ENCODE data around the gene ARHGEF18.

Gene ARHGEF18

DNA sequence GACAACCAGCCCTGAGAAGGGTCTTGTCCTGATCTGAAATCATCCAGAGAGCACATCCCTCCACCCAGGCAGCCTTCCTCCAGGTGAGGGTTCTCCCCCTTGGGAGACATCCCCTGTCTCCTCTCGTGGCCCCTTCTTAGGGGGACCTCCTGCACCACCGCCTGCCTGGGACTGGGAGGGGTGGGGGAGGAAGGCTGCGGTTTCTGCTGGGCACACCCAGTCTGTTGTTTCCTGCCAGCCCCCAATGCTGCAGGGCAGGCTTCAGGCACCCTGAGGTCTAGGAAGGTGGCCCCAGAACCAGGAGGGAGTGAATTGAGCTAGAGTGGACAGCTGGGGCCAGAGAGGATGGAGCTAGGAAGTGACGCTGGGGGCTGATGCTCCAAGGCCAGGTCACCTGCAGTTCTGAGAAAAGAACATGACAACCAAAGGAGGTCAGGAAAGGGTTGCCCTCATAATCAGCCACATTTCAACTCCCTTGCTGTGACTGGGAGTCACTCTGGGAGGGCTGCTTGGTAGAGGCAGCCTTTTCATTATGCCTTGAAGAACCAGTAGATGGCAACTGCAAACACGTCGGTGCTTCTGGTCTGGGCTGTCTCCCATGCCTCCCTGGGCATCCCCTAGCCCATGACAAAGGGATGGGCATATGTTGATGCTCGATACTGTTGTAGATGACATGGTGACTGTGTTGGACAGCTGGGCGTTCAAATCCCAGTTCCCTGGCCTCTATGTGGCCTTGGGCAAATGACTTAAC, 1.4 kb downstream of the ARHGEF18 start:
- Histone ChIP-seq H3K36me3 (ENCODE audit: insufficient read depth) (no peaks in the 10 kb centered on the region), H3K4me3 (IDR thresholded peaks at IDR 0.05; ENCODE audit: insufficient read depth, low read depth, low read length) (no peak overlapping the region), H2AFZ (ENCODE audit: low read depth) (no peak overlapping the region), H3K9ac (no peak overlapping the region), H3K27me3 (ENCODE audit: insufficient read depth, low read depth) (peaks cover 2% of the 10 kb centered on the region; the same call in 1 of the 2 replicates), H3K79me2 (ENCODE audit: insufficient read depth, low read depth) (no peaks in the 10 kb centered on the region), H3K4me2 (no peak overlapping the region), H4K20me1 (ENCODE audit: insufficient read depth) (no peaks in the 10 kb centered on the region), H3K27ac (no peak overlapping the region), H3K4me1 (ENCODE audit: low read depth, poor library complexity, severe bottlenecking) (peaks cover 5% of the 10 kb centered on the region)
- TF ChIP-seq, protein P1, sequence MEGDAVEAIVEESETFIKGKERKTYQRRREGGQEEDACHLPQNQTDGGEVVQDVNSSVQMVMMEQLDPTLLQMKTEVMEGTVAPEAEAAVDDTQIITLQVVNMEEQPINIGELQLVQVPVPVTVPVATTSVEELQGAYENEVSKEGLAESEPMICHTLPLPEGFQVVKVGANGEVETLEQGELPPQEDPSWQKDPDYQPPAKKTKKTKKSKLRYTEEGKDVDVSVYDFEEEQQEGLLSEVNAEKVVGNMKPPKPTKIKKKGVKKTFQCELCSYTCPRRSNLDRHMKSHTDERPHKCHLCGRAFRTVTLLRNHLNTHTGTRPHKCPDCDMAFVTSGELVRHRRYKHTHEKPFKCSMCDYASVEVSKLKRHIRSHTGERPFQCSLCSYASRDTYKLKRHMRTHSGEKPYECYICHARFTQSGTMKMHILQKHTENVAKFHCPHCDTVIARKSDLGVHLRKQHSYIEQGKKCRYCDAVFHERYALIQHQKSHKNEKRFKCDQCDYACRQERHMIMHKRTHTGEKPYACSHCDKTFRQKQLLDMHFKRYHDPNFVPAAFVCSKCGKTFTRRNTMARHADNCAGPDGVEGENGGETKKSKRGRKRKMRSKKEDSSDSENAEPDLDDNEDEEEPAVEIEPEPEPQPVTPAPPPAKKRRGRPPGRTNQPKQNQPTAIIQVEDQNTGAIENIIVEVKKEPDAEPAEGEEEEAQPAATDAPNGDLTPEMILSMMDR (conservative IDR thresholded peaks at IDR 0.05; ENCODE audit: low read depth, low read length), result no peak

DNA sequence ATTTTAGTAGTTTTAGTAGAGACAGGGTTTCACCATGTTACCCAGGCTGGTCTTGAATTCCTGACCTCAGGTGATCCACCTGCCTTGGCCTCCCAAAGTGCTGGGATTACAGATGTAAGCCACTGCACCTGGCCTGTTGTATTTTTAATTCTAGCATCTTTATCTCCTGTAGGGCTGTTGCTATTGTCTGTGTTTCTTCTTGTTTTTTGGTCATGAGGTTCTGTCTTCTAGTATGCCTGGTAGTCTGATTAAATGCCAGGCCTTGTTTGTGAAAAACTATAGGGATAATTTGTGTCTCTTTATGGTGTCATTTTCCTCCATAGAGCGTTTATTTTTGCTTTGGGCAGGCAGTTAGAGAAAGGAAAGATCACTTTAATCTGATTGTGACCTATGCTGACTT, 3.1 kb downstream of the ARHGEF18 start:
- H3K4me3 ChIP-seq (IDR thresholded peaks at IDR 0.05; ENCODE audit: insufficient read depth, low read depth, low read length), result no peak overlapping the region
- no peaks in the 10 kb centered on the region for H3K79me2 ChIP-seq (ENCODE audit: insufficient read depth, low read depth)
- H2AFZ ChIP-seq (ENCODE audit: low read depth), result no peak overlapping the region
- H3K4me2 ChIP-seq, result no peak overlapping the region
- H3K4me1 ChIP-seq (ENCODE audit: low read depth, poor library complexity, severe bottlenecking), result peaks cover 5% of the 10 kb centered on the region
- H3K36me3 ChIP-seq (ENCODE audit: insufficient read depth), result no peaks in the 10 kb centered on the region
- H3K27me3 ChIP-seq (ENCODE audit: insufficient read depth, low read depth), result peaks cover 6% of the 10 kb centered on the region; the same call in 1 of the 2 replicates
- H4K20me1 ChIP-seq (ENCODE audit: insufficient read depth), result no peaks in the 10 kb centered on the region
- no peak overlapping the region for H3K27ac ChIP-seq
- TF ChIP-seq, protein P1 (conservative IDR thresholded peaks at IDR 0.05; ENCODE audit: low read depth, low read length), result no peak
- H3K9ac ChIP-seq, result no peak overlapping the region

DNA sequence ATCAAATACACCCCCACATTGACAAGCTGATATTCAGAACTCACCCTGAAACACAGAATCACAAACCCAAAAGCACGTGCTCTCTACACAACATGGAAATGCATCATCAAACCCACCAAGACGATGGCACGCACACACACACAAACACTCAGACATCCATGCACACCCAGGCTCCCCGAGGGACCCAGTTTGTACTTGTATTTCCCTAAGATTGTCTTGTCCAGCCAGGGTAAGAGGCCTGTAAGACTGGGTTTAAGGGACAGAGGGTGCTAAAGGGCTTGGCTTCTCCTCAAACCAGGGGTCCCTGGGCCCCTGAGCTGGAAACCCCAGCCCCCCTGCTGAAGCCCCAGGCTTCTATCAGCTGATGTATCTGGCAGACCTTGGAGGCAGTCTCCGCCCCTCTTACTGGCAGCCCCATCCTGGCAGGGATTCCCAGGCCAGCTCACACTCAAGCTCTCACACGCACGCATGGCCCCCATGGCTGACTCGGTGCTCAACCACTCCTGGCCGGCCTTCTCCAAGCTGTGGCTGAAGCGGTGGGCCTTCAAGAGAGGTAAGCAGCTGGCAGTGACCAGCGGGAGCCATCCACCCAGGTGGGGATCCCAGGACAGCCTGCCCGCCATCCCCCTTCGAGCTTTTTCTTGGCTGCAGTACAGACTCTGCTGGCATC, 6.5 kb downstream of the ARHGEF18 start:
- TF ChIP-seq, protein P1 (conservative IDR thresholded peaks at IDR 0.05; ENCODE audit: low read depth, low read length), result no peak
- no peak overlapping the region for H3K27ac ChIP-seq
- no peak overlapping the region for H2AFZ ChIP-seq (ENCODE audit: low read depth)
- no peak overlapping the region for H3K4me2 ChIP-seq
- peaks cover 6% of the 10 kb centered on the region; the same call in 1 of the 2 replicates for H3K27me3 ChIP-seq (ENCODE audit: insufficient read depth, low read depth)
- H3K9ac ChIP-seq, result no peak overlapping the region
- peaks cover 5% of the 10 kb centered on the region for H3K4me1 ChIP-seq (ENCODE audit: low read depth, poor library complexity, severe bottlenecking)
- no peaks in the 10 kb centered on the region for H3K79me2 ChIP-seq (ENCODE audit: insufficient read depth, low read depth)
- no peaks in the 10 kb centered on the region for H3K36me3 ChIP-seq (ENCODE audit: insufficient read depth)
- H3K4me3 ChIP-seq (IDR thresholded peaks at IDR 0.05; ENCODE audit: insufficient read depth, low read depth, low read length), result no peak overlapping the region
- H4K20me1 ChIP-seq (ENCODE audit: insufficient read depth), result no peaks in the 10 kb centered on the region

DNA sequence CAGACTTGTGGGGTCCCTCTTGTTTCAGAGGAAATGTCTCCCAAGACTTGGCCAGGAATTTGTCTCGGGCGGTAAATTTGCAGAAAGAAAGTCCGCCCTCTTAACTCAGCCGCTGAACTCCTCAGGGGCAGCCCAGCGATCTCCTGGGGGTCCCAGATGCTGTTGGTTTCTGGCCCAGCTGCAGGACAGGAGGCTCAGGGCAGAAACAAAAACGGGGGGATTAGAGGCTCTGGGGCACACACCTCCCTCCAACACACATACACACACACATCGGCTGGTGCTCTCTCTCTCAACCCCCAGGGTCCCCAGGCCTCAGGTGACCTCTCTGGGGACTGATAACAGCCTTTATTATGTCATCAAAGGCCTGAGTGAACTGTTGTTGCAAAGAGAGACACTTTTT, 7.1 kb downstream of the ARHGEF18 start:
- no peak overlapping the region for H3K4me3 ChIP-seq (IDR thresholded peaks at IDR 0.05; ENCODE audit: insufficient read depth, low read depth, low read length)
- no peak overlapping the region for H3K27ac ChIP-seq
- no peak overlapping the region for H3K4me2 ChIP-seq
- H3K27me3 ChIP-seq (ENCODE audit: insufficient read depth, low read depth), result peaks cover 6% of the 10 kb centered on the region; the same call in 1 of the 2 replicates
- no peak overlapping the region for H3K9ac ChIP-seq
- TF ChIP-seq, protein P1 (conservative IDR thresholded peaks at IDR 0.05; ENCODE audit: low read depth, low read length), result no peak
- no peak overlapping the region for H2AFZ ChIP-seq (ENCODE audit: low read depth)
- H3K36me3 ChIP-seq (ENCODE audit: insufficient read depth), result no peaks in the 10 kb centered on the region
- peaks cover 5% of the 10 kb centered on the region for H3K4me1 ChIP-seq (ENCODE audit: low read depth, poor library complexity, severe bottlenecking)
- H4K20me1 ChIP-seq (ENCODE audit: insufficient read depth), result no peaks in the 10 kb centered on the region
- no peaks in the 10 kb centered on the region for H3K79me2 ChIP-seq (ENCODE audit: insufficient read depth, low read depth)

Data from KMS-11 (cell line).